Measurements from ENCODE around the gene PRKAR2A.
"Not testable (repeated sequence)": the region's sequence is repeated elsewhere in the genome, so short reads cannot be mapped to it uniquely, and the experiment has no call there.

The PRKAR2A gene

GRCh38 chr3:48733752-48734518 lies 113.7 kb downstream of the PRKAR2A start:
- DNase-seq (ENCODE audit: low read depth, low spot score): not testable (repeated sequence)

- DNase-seq (ENCODE audit: low read depth, low spot score): no peak
Measured at GRCh38 chr3:48727511-48727910, 120.2 kb downstream of the PRKAR2A start.

- DNase-seq (ENCODE audit: low read depth, low spot score): not testable (repeated sequence)
Measured at GRCh38 chr3:48725185-48725855, 122.4 kb downstream of the PRKAR2A start.

GRCh38 chr3:48723725-48724124 lies 123.9 kb downstream of the PRKAR2A start:
- DNase-seq (ENCODE audit: low read depth, low spot score): no peak

- DNase-seq (ENCODE audit: low read depth, low spot score): not testable (repeated sequence)
Measured at GRCh38 chr3:48723293-48723692, 124.4 kb downstream of the PRKAR2A start.

- peak; percentile 99 for DNase-seq (ENCODE audit: low read depth, low spot score)
Measured at GRCh38 chr3:48716982-48717746, 130.5 kb downstream of the PRKAR2A start, which contains the start of gene IP6K2. Gene IP6K2, minus strand, starts transcription at chr3:48717221. Its CDS starts 21,930 bp downstream, at chr3:48695291.

- DNase-seq (ENCODE audit: low read depth, low spot score): no peak
Measured at GRCh38 chr3:48716508-48716981, 131.1 kb downstream of the PRKAR2A start.

GRCh38 chr3:48715174-48715800 lies 132.4 kb downstream of the PRKAR2A start:
- no peak for DNase-seq (ENCODE audit: low read depth, low spot score)

GRCh38 chr3:48711727-48712126 lies 135.9 kb downstream of the PRKAR2A start:
- DNase-seq (ENCODE audit: low read depth, low spot score): no peak

GRCh38 chr3:48709051-48709461 lies 138.6 kb downstream of the PRKAR2A start:
- DNase-seq (ENCODE audit: low read depth, low spot score): no peak

GRCh38 chr3:48708481-48708889 lies 139.2 kb downstream of the PRKAR2A start:
- DNase-seq (ENCODE audit: low read depth, low spot score): no peak

- DNase-seq (ENCODE audit: low read depth, low spot score): no peak
Measured at GRCh38 chr3:48707157-48707556, 140.5 kb downstream of the PRKAR2A start.

GRCh38 chr3:48702320-48702920 lies 145.3 kb downstream of the PRKAR2A start:
- DNase-seq (ENCODE audit: low read depth, low spot score): no peak

- no peak for DNase-seq (ENCODE audit: low read depth, low spot score)
Measured at GRCh38 chr3:48700731-48701405, 146.8 kb downstream of the PRKAR2A start.

- no peak for DNase-seq (ENCODE audit: low read depth, low spot score)
Measured at GRCh38 chr3:48698891-48699290, 148.8 kb downstream of the PRKAR2A start.

GRCh38 chr3:48697952-48698351 lies 149.7 kb downstream of the PRKAR2A start:
- DNase-seq (ENCODE audit: low read depth, low spot score): no peak

- no peak for DNase-seq (ENCODE audit: low read depth, low spot score)
Measured at GRCh38 chr3:48696601-48697000, 151.1 kb downstream of the PRKAR2A start.
